A549 (cell line): ENCODE results near the gene COMMD7. TPM values are rescaled to one million over a fixed set of nuclear protein-coding genes. Genes with fewer than 3 reads are reported as not detected.
"Not testable (repeated sequence)": the region's sequence is repeated elsewhere in the genome, so short reads cannot be mapped to it uniquely, and the experiment has no call there.

Experiments
- ATAC-seq, 2 experiments: fragments of 200-7000 bp in 1 of 2; fragments of >200 bp in 1 of 2; cut with Nextera tagmentation in 1 of 2; cut with Tn5 transposase in 1 of 2; 3 replicates each; pipeline versions ENCODE4 v1.8.0 to v1.9.1; 2018 to 2020; ENCODE audit warnings: mild to moderate bottlenecking in 1 of 2, moderate library complexity in 1 of 2
- CTCF ChIA-PET: fragments of 300-600 bp; sonication (Branson Sonifier 250); formaldehyde crosslinking; extraction: SDS; loops from one replicate; lab custom pipeline; 2021; ENCODE audit warnings: antibody characterized with exemption, inconsistent platforms; lab: Yijun Ruan, JAX
- POLR2A ChIA-PET: fragments of 350-600 bp; formaldehyde crosslinking; extraction: SDS; loops from one replicate; lab custom pipeline; 2021; ENCODE audit warnings: antibody characterized with exemption, inconsistent platforms; lab: Yijun Ruan, JAX
- DNase-seq, 2 experiments: peaks; one replicate each; pipeline versions ENCODE4 v3.0.0 to v3.0.0-alpha.2; 2011 to 2016; ENCODE audit warnings: low read depth in 1 of 2, low spot score in 1 of 2
- FAIRE-seq: peaks from 2 replicates; lab custom pipeline; 2011; peaks lifted over from hg19 to GRCh38; lab: Jason Lieb, UNC
- H3K27ac ChIP-seq, 2 experiments: fragments of >200 bp; sonication (Bioruptor Twin); formaldehyde crosslinking; 3 replicates each; pipeline ENCODE4 v1.5.1; 2016 to 2017
- H3K4me1 ChIP-seq: fragments of >200 bp; sonication (Bioruptor Twin); formaldehyde crosslinking; 3 replicates; pipeline ENCODE4 v1.6.1; 2016
- H3K4me2 ChIP-seq: fragments of >200 bp; sonication (Bioruptor Twin); formaldehyde crosslinking; 3 replicates; pipeline ENCODE4 v1.6.1; 2016
- H3K4me3 ChIP-seq: fragments of >200 bp; sonication (Bioruptor Twin); formaldehyde crosslinking; 3 replicates; pipeline ENCODE4 v1.5.1; 2016
- H3K9me3 ChIP-seq: fragments of >200 bp; sonication (Bioruptor Twin); formaldehyde crosslinking; 3 replicates; pipeline ENCODE4 v1.6.1; 2016
- BCL3 ChIP-seq: fragments of >200 bp; sonication (Bioruptor Twin); formaldehyde crosslinking; IDR thresholded peaks from 3 replicates; pipeline ENCODE4 v1.6.1; 2016
- CBX2 ChIP-seq: fragments of 200-600 bp; sonication (generic); IDR thresholded peaks from 2 replicates; pipeline ENCODE4 v1.6.1; 2016; ENCODE audit warnings: low read depth, mild to moderate bottlenecking, borderline replicate concordance
- CHD2 ChIP-seq: fragments of 150-350 bp; IDR thresholded peaks from 2 replicates; pipeline ENCODE4 v1.6.1; 2014; ENCODE audit warnings: low read length; ENCODE audit not compliant: partially characterized antibody
- FOSL2 ChIP-seq, 2 experiments: fragments of 450-650 bp in 1 of 2; fragments of >200 bp in 1 of 2; sonication (Bioruptor Twin) in 1 of 2; formaldehyde crosslinking; IDR thresholded peaks; 2 replicates each; pipeline versions ENCODE4 v1.5.0 to v1.6.1; 2016 to 2020; ENCODE audit warnings: mild to moderate bottlenecking in 1 of 2, moderate library complexity in 1 of 2
- HDAC2 ChIP-seq: fragments of 200-600 bp; sonication (generic); IDR thresholded peaks from 2 replicates; pipeline ENCODE4 v1.6.1; 2016
- HES2 ChIP-seq: fragments of >200 bp; sonication (Bioruptor Twin); formaldehyde crosslinking; IDR thresholded peaks from 2 replicates; pipeline ENCODE4 v1.6.1; 2016
- HEYL ChIP-seq: fragments of 250-450 bp; sonication (Bioruptor Pico); IDR thresholded peaks from 2 replicates; pipeline ENCODE4 v1.8.0; 2021; ENCODE audit warnings: mild to moderate bottlenecking, moderate library complexity
- HOXB5 ChIP-seq: fragments of 250-450 bp; sonication (Bioruptor Pico); IDR thresholded peaks from 2 replicates; pipeline ENCODE4 v1.5.0; 2020; ENCODE audit warnings: mild to moderate bottlenecking, moderate library complexity
- JUN ChIP-seq, 2 experiments: fragments of >200 bp; sonication (Bioruptor Twin); formaldehyde crosslinking; IDR thresholded peaks; 2 replicates in 1 of 2; 3 replicates in 1 of 2; pipeline ENCODE4 v1.6.1; 2016 to 2017
- JUNB ChIP-seq: fragments of >200 bp; sonication (Bioruptor Twin); formaldehyde crosslinking; IDR thresholded peaks from 2 replicates; pipeline ENCODE4 v1.6.1; 2016
- KDM1A ChIP-seq: fragments of 200-600 bp; sonication (generic); IDR thresholded peaks from 2 replicates; pipeline ENCODE4 v1.6.1; 2016; ENCODE audit warnings: low read depth, mild to moderate bottlenecking
- MAFK ChIP-seq: fragments of 450-650 bp; IDR thresholded peaks from 2 replicates; pipeline ENCODE4 v1.6.1; 2014; ENCODE audit not compliant: partially characterized antibody
- MYC ChIP-seq: IDR thresholded peaks from 2 replicates; pipeline ENCODE4 v1.6.1; 2012; ENCODE audit warnings: mild to moderate bottlenecking, inconsistent platforms, low read length, improper control_type of control experiment, borderline replicate concordance
- NFE2L2 ChIP-seq: fragments of 150-350 bp; conservative IDR thresholded peaks from 2 replicates; pipeline ENCODE4 v1.6.1; 2014; ENCODE audit warnings: low read length
- NPAS2 ChIP-seq: fragments of 250-450 bp; sonication (Bioruptor Pico); IDR thresholded peaks from 2 replicates; pipeline ENCODE4 v1.8.0; 2022; ENCODE audit warnings: mild to moderate bottlenecking, moderate library complexity, borderline replicate concordance
- PBX3 ChIP-seq: IDR thresholded peaks from 2 replicates; pipeline ENCODE4 v1.6.1; 2012
- POLR2A ChIP-seq: IDR thresholded peaks from 2 replicates; pipeline ENCODE4 v1.6.1; 2012; ENCODE audit warnings: mild to moderate bottlenecking, low read length
- POLR2AphosphoS2 ChIP-seq: conservative IDR thresholded peaks from 2 replicates; pipeline ENCODE4 v1.6.1; 2012; ENCODE audit warnings: low read length, improper control_type of control experiment, inconsistent platforms
- RFX5 ChIP-seq: fragments of 450-650 bp; IDR thresholded peaks from 2 replicates; pipeline ENCODE4 v1.7.1; 2014; ENCODE audit warnings: antibody characterized with exemption, mild to moderate bottlenecking, moderate library complexity
- RNF2 ChIP-seq: fragments of 200-600 bp; sonication (generic); IDR thresholded peaks from 2 replicates; pipeline ENCODE4 v1.6.1; 2016; ENCODE audit warnings: low read depth, mild to moderate bottlenecking, antibody characterized with exemption, moderate library complexity, borderline replicate concordance
- SMC3 ChIP-seq: fragments of >200 bp; sonication (Bioruptor Twin); formaldehyde crosslinking; IDR thresholded peaks from 3 replicates; pipeline ENCODE4 v1.6.1; 2018; ENCODE audit warnings: inconsistent platforms
- SREBF2 ChIP-seq: fragments of 450-650 bp; IDR thresholded peaks from 2 replicates; pipeline ENCODE4 v1.6.1; 2014; ENCODE audit warnings: mild to moderate bottlenecking, moderate library complexity
- TP53 ChIP-seq: fragments of 250-450 bp; sonication (Bioruptor Pico); IDR thresholded peaks from 2 replicates; pipeline ENCODE4 v1.5.0; 2021; ENCODE audit warnings: mild to moderate bottlenecking, moderate library complexity
- ZC3H11A ChIP-seq: fragments of 450-650 bp; IDR thresholded peaks from 2 replicates; pipeline ENCODE4 v1.6.1; 2014; ENCODE audit warnings: antibody characterized with exemption, mild to moderate bottlenecking
- ZNF302 ChIP-seq: fragments of 250-450 bp; sonication (Bioruptor Pico); IDR thresholded peaks from 2 replicates; pipeline ENCODE4 v1.9.0; 2021; ENCODE audit warnings: inconsistent platforms, mild to moderate bottlenecking, moderate library complexity
- WGBS: methylation state at CpG from one replicate; pipeline ENCODE4 v1.1.6; 2017; ENCODE audit errors: missing lambda C conversion rate; 5-methylcytosine and 5-hydroxymethylcytosine counted together
- polyA plus RNA-seq, 4 experiments: library from polyadenylated mRNA; depleted of rRNA in 3 of 4; stranded (reverse); fragments of >200 nt; fragmentation: RNase III in 1 of 4; extraction: RNeasy Plus Mini Kit Qiagen cat#74134 plus additional on column Dnase treatment in 1 of 4; gene quantifications; 2 replicates in 3 of 4; 3 replicates in 1 of 4; pipeline ENCODE4 v1.2.3, GENCODE V29; 2011 to 2017

COMMD7 gene
- polyA plus RNA-seq, 2 of the 4 experiments (the other 2 are of a cell fraction), result 55.7 to 74.1 TPM

GRCh38 chr20:32695089-32695488 lies 48.2 kb downstream of the COMMD7 start:
- Histone ChIP-seq H3K4me2 (no peak overlapping the region), H3K4me1 (no peaks in the 10 kb centered on the region), H3K4me3 (no peak overlapping the region)
- ChIA-PET POLR2A (no interaction called here), CTCF (no interaction called here)
- TF ChIP-seq TP53 (CRISPR knock-in tag) (no peak), MYC (no peak), JUNB (no peak), HES2 (no peak), KDM1A (no peak), JUN (IDR thresholded peaks at IDR 0.05) (no peak), HEYL (CRISPR knock-in tag) (no peak), PBX3 (no peak), SREBF2 (no peak), RNF2 (no peak), HDAC2 (no peak), POLR2A (no peak), RFX5 (no peak), ZC3H11A (no peak), POLR2AphosphoS2 (no peak), MAFK (no peak), CHD2 (no peak), HOXB5 (CRISPR knock-in tag) (no peak), CBX2 (no peak)
- TF ChIP-seq, all 56 proteins: peak for 0
- no peak for ATAC-seq
- no peak overlapping the region for H3K27ac ChIP-seq
- FAIRE-seq, result no peak
- DNase-seq, result no peak
- no peaks in the 10 kb centered on the region for H3K9me3 ChIP-seq

GRCh38 chr20:32688966-32689365 lies 54.3 kb downstream of the COMMD7 start:
- CTCF ChIA-PET, result interaction anchor here (0.9 kb wide), 1 partner anchor 89 kb away, joined by 3 read pairs; no protein-coding TSS in a partner anchor
- 20% methylated on average over 1 of the region's 1 CpG for WGBS
- H3K4me1 ChIP-seq, H3K4me2 ChIP-seq, H3K27ac ChIP-seq, POLR2A ChIA-PET, H3K4me3 ChIP-seq, FAIRE-seq, DNase-seq, H3K9me3 ChIP-seq: not testable (repeated sequence)
- peak in 1 of 2 experiments; percentile 12; a peak in 2 of 6 replicates for ATAC-seq

GRCh38 chr20:32687180-32687532 lies 56.1 kb downstream of the COMMD7 start:
- FAIRE-seq (no peak), DNase-seq (no peak), ATAC-seq (no peak)
- Histone ChIP-seq H3K27ac (no peak overlapping the region), H3K4me2 (no peak overlapping the region), H3K9me3 (no peaks in the 10 kb centered on the region), H3K4me3 (no peak overlapping the region), H3K4me1 (0 out of 3 replicates have a peak, but pooled peaks cover 7% of the 10 kb centered on the region)
- CTCF ChIA-PET, result interaction anchor here (2.4 to 27.5 kb wide), 2 partner anchors 13 to 90 kb away, joined by 11 to 396 read pairs; partner anchors contain the start of gene C20orf203
- POLR2A ChIA-PET, result no interaction called here
- 78% methylated on average over 9 of the region's 9 CpGs for WGBS
- TF ChIP-seq NPAS2 (CRISPR knock-in tag) (no peak), ZNF302 (no peak), BCL3 (no peak), SMC3 (no peak), FOSL2 (IDR thresholded peaks at IDR 0.05) (no peak), FOSL2 (CRISPR knock-in tag; IDR thresholded peaks at IDR 0.05) (no peak), KDM1A (no peak), MAFK (no peak), NFE2L2 (peak; percentile 64)
